ENCODE data around the gene ANKRD10. TPM values are rescaled to one million over a fixed set of nuclear protein-coding genes. Genes with fewer than 3 reads are reported as not detected.
A peak's percentile ranks its signal among the peaks of the same experiment; 100 is the strongest.

ANKRD10 gene
- total RNA-seq, 1 donor from 2014 or later, result 1,796 TPM

DNA sequence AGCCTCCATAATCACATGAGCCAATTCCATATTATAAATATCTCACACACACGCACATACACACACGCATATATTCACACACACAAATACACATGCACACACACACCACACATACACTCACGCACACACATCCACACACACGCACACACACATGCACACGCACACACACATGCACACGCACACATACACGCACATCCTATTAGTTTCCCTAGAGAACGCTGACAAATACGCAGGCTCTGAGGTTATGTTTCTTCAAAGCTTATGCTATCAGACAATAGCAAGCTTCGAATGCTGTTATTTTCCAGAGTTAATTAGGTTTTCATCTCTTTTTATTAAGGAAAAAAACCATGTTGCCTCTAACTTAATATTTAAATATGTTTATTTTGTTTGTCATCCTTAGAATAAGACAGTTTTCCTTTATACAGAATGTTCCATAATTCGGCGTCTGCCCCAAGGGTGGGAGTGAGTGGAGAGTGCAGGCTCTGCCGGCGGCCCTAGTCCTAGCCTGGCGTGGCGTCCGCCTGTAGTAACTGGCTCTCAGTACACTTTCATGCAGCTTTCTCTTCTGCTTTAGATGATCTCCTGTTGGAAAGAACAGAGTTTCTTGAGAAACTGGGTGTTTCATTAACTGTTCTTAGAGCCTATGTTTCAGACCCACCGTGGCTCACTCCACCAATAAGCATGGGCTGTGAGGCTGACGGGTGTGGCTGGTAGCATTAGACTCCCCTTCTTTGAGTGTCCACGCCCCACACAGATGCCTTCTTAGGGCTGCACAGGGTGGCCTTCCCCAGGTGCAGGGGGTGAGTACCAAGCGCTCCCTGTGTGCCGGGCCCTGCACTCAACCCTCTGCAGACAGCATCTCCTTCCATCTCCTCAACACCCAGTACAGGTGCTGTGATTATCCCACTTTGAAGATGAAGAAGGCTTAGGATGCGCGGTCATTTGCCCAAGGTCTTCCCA, 30.4 kb upstream of the ANKRD10 start:
- no peak for DNase-seq (ENCODE audit: low read depth)

DNA sequence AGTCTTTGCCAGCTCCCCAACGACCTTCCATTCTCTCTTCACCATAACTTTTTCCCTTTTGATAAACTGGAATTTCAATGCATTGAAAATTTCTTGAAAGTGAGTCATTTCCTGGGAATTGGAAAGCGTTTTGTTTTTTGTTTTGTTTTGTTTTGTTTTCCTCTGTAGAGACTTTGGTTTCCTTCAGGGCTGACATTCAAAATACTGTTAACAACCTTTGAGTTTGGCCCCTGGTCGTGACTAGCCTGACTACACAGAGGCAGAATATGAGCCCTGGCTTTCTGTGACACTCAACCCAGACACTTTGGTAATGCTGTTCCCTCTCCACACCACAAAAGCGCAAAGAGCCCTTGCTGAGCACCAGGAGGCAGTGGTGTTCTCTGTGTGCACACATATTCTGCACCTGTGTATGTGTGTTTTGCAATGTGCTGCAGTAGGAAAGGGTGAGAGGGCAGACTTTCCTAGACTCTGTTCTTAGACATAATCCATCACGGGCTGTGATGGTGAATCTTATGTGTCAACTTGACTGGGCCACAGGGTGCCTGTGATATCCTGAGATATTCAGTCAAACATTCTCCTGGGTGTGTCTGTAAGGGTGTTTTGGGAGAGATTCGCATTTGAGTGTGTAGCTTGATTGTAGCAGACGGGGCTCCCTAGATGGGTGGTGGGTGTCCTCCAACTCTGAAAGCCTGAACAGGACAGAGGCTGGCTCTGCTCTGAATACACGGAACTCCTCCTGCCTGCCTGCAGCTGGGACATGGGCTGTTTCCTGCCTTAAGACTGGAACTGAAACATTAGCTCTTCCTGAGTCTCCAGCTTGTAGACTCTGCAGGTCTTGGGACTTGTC, 29.5 kb upstream of the ANKRD10 start:
- peak; percentile 84 for DNase-seq (ENCODE audit: low read depth)

- DNase-seq (ENCODE audit: low read depth), result peak; percentile 79
Observed at GRCh38 chr13:110942248-110942981, 27.5 kb upstream of the ANKRD10 start.

DNA sequence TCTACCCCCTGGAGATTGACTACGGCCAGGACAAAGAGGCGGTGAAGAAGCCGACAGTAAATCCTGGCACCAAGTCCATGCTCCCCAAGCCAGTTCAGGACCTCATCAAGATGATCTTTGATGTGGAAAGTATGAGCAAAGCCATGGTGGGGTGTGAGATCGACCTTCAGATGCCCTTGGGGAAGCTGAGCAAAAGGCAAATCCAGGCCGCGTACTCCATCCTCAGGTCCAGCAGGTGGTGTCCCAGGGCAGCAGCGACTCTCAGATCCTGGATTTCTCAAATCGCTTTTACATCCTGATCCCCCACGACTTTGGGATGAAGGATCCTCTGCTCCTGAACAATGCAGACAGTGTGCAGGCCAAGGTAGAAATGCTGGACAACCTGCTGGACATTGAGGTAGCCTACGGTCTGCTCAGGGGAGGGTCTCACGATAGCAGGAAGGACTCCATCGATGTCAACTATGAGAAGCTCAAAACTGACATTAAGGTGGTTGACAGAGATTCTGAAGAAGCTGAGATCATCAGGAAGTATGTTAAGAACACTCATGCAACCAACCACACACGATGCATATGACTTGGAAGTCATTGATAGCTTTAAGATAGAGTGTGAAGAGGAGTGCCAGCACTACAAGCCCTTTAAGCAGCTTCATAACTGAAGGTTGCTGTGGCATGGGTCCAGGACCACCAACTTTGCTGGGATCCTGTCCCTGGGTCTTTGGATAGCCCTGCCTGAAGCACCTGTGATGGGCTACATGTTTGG, 24.0 kb upstream of the ANKRD10 start:
- DNase-seq (ENCODE audit: low read depth), result no peak

- DNase-seq (ENCODE audit: low read depth), result no peak
Observed at GRCh38 chr13:110937511-110938285, 22.8 kb upstream of the ANKRD10 start.

GRCh38 chr13:110936519-110936918, 21.6 kb upstream of the ANKRD10 start:
- no peak for DNase-seq (ENCODE audit: low read depth)

- DNase-seq (ENCODE audit: low read depth), result no peak
Observed at GRCh38 chr13:110932588-110932987, 17.7 kb upstream of the ANKRD10 start.

GRCh38 chr13:110929104-110929777, 14.4 kb upstream of the ANKRD10 start:
- no peak for DNase-seq (ENCODE audit: low read depth)

- no peak for DNase-seq (ENCODE audit: low read depth)
Observed at GRCh38 chr13:110925023-110925612, 10.2 kb upstream of the ANKRD10 start.

DNA sequence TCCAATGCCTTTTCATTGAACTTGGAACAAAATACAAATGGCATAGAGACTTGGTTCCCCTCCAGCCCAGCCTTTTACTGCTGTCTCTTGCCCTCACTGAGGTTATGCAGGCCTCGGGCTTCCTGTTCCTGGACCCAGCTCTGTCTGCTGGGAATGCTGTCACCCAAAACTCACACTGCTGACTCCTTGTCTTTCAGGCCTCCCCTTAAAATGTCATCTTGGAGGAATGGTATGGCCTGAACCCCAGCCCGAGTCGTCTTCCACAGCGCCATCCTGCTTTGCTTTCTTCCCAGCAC, 9.7 kb upstream of the ANKRD10 start:
- DNase-seq (ENCODE audit: low read depth), result no peak

DNA sequence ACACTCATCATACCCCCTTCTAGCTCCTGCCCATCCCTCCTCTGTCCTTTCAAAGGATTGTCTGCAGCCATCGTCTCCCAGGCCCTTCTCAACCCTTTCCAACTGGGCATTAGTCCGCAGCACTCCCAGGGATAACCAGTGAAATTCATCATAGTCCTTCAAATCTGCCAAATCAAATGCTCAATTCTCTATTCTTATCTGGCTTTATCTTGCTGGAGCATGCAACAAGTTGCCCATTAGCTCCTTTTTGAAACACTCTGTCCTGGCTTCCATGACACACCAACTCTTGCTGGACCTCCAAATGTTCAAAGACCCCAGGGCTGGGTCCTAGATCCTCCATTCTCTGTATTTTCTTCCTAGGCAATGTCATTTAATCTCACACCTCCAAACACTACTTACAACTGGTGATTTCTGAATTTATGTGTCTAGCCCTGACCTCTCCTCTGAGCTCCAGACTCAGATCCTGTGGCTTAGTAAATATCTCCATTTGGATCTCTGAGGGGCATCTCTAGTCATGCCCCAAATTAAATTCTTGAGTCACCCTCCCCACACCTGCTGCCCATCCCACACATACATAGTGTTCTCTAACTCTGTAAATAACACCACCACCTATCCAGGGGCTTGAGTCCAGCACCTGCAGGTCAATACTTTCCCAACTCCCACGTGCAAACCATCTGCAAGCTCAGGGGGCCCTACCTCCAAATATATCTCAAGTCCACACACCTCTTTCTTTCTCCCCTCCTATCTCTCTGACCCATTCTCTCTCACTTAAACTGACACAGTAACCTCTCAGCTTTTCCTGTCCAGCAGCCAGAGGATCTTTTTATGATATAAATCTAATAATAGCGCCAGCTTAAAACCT, 9.1 kb upstream of the ANKRD10 start:
- peak; percentile 81 for DNase-seq (ENCODE audit: low read depth)

GRCh38 chr13:110923086-110923485, 8.2 kb upstream of the ANKRD10 start:
- DNase-seq (ENCODE audit: low read depth), result no peak

DNA sequence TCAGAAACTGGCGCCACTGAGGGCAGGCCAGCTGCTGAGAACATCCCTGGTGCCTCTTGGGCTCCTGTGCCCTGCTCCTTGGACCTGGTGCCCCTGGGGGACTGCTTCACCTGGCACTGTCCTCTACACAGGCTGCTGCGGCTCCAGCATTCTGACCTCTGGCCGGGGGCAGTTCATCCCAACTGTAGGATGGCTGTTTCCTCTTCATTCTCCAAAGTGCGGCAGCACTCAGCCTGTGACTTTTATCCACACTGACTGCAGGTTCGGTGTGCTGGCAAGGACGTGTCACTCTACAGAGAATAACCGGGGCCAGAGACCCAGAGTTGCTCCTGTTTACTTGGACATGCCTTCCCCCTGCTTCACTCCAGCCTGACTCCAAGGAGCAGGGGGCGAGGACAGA, 7.6 kb upstream of the ANKRD10 start:
- no peak for DNase-seq (ENCODE audit: low read depth)

- no peak for DNase-seq (ENCODE audit: low read depth)
Observed at GRCh38 chr13:110921695-110922094, 6.8 kb upstream of the ANKRD10 start.

DNA sequence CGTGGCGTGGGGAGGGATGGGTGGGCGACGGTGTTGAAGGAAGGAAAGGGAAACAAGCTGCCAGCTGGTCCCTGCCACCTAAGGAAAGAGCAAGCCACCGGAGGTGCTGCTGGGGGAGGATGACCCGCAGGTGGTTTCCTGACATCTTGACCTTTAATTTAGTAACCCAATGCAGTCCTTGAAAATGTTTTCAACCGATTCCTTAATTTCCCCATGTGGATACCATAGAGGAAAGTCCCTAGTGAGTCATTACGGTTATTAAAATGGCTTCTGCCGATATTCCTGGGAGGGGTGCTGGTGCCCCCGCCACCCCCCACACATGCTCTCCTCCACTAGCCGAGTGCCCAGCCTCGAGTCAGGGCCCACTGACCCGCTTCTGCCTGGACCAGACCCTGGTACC, 6.3 kb upstream of the ANKRD10 start:
- DNase-seq (ENCODE audit: low read depth), result no peak

DNA sequence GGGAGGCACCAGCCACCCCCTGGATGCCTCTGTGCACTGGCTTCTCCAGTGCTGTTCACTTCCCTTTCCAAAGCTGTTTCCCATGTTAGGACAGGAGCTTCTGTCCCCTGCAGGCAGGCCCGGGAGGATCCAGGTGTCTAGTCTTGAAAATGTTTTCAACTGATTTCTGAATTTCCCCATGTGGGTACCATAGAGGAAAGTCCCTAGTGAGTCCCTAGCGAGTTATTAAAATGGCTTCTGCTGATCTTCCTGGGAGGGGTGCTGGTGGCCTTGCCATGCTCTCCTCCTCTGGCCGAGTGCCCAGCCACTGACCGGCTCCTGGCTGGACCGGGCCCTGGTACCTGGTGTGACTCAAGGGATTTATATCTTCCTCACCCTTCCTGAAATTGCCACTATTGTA, 5.2 kb upstream of the ANKRD10 start:
- no peak for DNase-seq (ENCODE audit: low read depth)

DNA sequence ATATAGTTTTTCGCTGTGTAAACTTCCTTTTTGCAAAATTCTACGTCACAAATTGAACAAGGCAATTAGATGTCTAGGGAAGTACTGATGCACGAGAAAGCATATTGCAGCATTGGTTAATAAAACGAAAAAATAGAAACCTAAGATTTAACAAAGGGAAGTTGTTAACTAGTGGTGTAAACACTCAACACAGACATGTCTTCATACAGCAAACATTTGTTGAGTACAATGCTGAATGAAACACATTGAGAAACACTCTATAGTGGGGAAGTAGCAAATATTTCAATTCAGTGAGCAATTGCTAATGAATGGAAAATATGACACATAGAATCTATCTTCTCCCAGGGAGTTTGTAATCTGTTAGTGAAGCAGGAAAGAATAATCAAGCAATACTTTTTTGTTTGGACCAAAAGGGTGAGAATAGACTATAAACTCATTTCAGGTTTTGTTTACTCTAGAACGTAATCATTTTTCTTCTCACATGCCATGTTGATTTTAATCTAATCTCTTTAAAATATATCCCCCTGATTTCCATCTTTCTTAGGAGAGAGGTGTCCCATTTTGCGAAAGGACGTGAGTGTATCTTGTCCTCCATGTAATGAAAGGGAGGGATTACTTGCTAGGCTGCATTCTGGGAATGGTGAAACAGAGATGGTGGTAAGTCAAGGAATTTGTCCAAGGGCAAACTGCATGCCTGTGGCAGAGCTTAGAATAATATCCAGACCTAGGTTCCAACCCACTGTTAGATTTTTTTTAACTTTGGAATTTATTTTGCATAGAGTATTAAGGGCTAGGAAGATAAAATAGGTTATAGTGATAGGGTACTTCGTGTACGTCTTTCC, 1.7 kb upstream of the ANKRD10 start:
- peak; percentile 93 for DNase-seq (ENCODE audit: low read depth)
